H1 (cell line): Measurements from ENCODE around the gene LRPPRC. TPM values are rescaled to one million over a fixed set of nuclear protein-coding genes. Genes with fewer than 3 reads are reported as not detected.

Source experiments
- CTCF ChIA-PET: fragments of 300-600 bp; sonication (Branson Sonifier 250); formaldehyde crosslinking; loops from one replicate; lab custom pipeline; 2021; ENCODE audit not compliant: partially characterized antibody; lab: Charles Lee
- POLR2A ChIA-PET: fragments of 300-600 bp; sonication (Branson Sonifier 250); formaldehyde crosslinking; loops from one replicate; lab custom pipeline; 2021; ENCODE audit warnings: inconsistent platforms; ENCODE audit not compliant: partially characterized antibody; lab: Charles Lee
- DNase-seq, 2 experiments: peaks; one replicate each; pipeline versions ENCODE4 v3.0.0 to v3.0.0-alpha.2; 2010 to 2022; ENCODE audit warnings: low spot score in 2 of 2, low read depth in 1 of 2, mixed read lengths in 1 of 2
- FAIRE-seq: peaks from 2 replicates; lab custom pipeline; 2011; peaks lifted over from hg19 to GRCh38; lab: Jason Lieb, UNC
- H2AFZ ChIP-seq: 2 replicates; pipeline ENCODE4 v1.8.1; 2012; ENCODE audit warnings: low read length, inconsistent platforms
- H2AK5ac ChIP-seq: 2 replicates; pipeline ENCODE4 v1.6.1; 2013; ENCODE audit warnings: low read depth, low read length
- H2BK120ac ChIP-seq: replicated peaks from 2 replicates; pipeline ENCODE3; 2013; ENCODE audit warnings: low read depth, low read length, inconsistent platforms
- H2BK12ac ChIP-seq: 2 replicates; pipeline ENCODE4 v1.6.1; 2013; ENCODE audit warnings: low read depth, low read length
- H2BK15ac ChIP-seq: 2 replicates; pipeline ENCODE4 v1.6.1; 2013; ENCODE audit warnings: low read length
- H2BK20ac ChIP-seq: 2 replicates; pipeline ENCODE4 v1.6.1; 2013; ENCODE audit warnings: low read length
- H2BK5ac ChIP-seq: 2 replicates; pipeline ENCODE4 v1.6.1; 2013; ENCODE audit warnings: low read depth, low read length
- H3K14ac ChIP-seq: 2 replicates; pipeline ENCODE4 v1.6.1; 2013; ENCODE audit warnings: inconsistent platforms; ENCODE audit not compliant: insufficient read length
- H3K18ac ChIP-seq: 2 replicates; pipeline ENCODE4 v1.6.1; 2013; ENCODE audit warnings: low read length; ENCODE audit errors: extremely low read depth
- H3K23ac ChIP-seq: 2 replicates; pipeline ENCODE4 v1.6.1; 2013; ENCODE audit warnings: inconsistent platforms; ENCODE audit not compliant: insufficient read length
- H3K23me2 ChIP-seq: 2 replicates; pipeline ENCODE4 v1.6.1; 2013; ENCODE audit warnings: low read depth, low read length
- H3K27ac ChIP-seq: 2 replicates; pipeline ENCODE4 v1.6.1; 2011; ENCODE audit warnings: low read depth, low read length, inconsistent platforms
- H3K27me3 ChIP-seq, 4 experiments: replicated peaks in 1 of 4; 1 replicate in 1 of 4; 2 replicates in 3 of 4; pipeline versions ENCODE4 v1.6.1 to v1.8.1; 2011 to 2013; ENCODE audit warnings: low read length in 3 of 4, mild to moderate bottlenecking in 3 of 4, inconsistent platforms in 2 of 4, mixed read lengths in 2 of 4, moderate library complexity in 1 of 4; ENCODE audit not compliant: control insufficient read depth in 3 of 4, insufficient read depth in 3 of 4; ENCODE audit errors: extremely low read depth in 1 of 4
- H3K36me3 ChIP-seq, 4 experiments: 2 replicates each; pipeline versions ENCODE4 v1.6.1 to v1.8.1; 2011 to 2013; ENCODE audit warnings: mild to moderate bottlenecking in 4 of 4, low read length in 3 of 4, moderate library complexity in 2 of 4, control low read depth in 1 of 4, inconsistent platforms in 1 of 4; ENCODE audit not compliant: insufficient read depth in 4 of 4, control insufficient read depth in 2 of 4
- H3K4ac ChIP-seq: replicated peaks from 2 replicates; pipeline ENCODE3; 2013; ENCODE audit warnings: low read length, low read depth, mixed read lengths, inconsistent platforms; ENCODE audit not compliant: insufficient read length
- H3K4me1 ChIP-seq, 4 experiments: replicated peaks in 1 of 4; 1 replicate in 1 of 4; 2 replicates in 3 of 4; pipeline versions ENCODE4 v1.6.1 to v1.8.1; 2011 to 2013; ENCODE audit warnings: low read length in 3 of 4, inconsistent platforms in 2 of 4, mixed read lengths in 1 of 4; ENCODE audit not compliant: insufficient read depth in 4 of 4, control insufficient read depth in 3 of 4
- H3K4me2 ChIP-seq, 2 experiments: 2 replicates each; pipeline versions ENCODE4 v1.6.1 to v1.8.1; 2011 to 2013; ENCODE audit warnings: low read depth in 2 of 2, low read length in 2 of 2, control low read depth in 1 of 2, inconsistent platforms in 1 of 2, mild to moderate bottlenecking in 1 of 2; ENCODE audit not compliant: insufficient read depth in 1 of 2
- H3K4me3 ChIP-seq, 4 experiments: fragments of 200-600, 300-600 bp in 1 of 4; sonication (generic), shearing (Covaris generic), sonication (Bioruptor Twin) in 1 of 4; 2 replicates each; pipeline versions ENCODE4 v1.5.1 to v1.8.1; 2011 to 2016; ENCODE audit warnings: low read length in 4 of 4, low read depth in 3 of 4, control low read depth in 2 of 4, inconsistent platforms in 2 of 4, mild to moderate bottlenecking in 2 of 4, mixed read lengths in 1 of 4, moderate library complexity in 1 of 4; ENCODE audit not compliant: insufficient read depth in 2 of 4; ENCODE audit errors: extremely low read depth in 1 of 4
- H3K56ac ChIP-seq: replicated peaks from 2 replicates; pipeline ENCODE3; 2013; ENCODE audit warnings: low read depth, mild to moderate bottlenecking, mixed read lengths, low read length, inconsistent platforms; ENCODE audit not compliant: insufficient read length
- H3K79me1 ChIP-seq: 2 replicates; pipeline ENCODE4 v1.6.1; 2013; ENCODE audit warnings: low read depth, low read length, control low read depth
- H3K79me2 ChIP-seq, 2 experiments: 2 replicates each; pipeline versions ENCODE4 v1.6.1 to v1.8.1; 2012 to 2013; ENCODE audit warnings: low read length in 2 of 2, mild to moderate bottlenecking in 2 of 2, inconsistent platforms in 1 of 2; ENCODE audit not compliant: insufficient read depth in 2 of 2, control insufficient read depth in 1 of 2
- H3K9ac ChIP-seq, 4 experiments: replicated peaks in 1 of 4; 1 replicate in 1 of 4; 2 replicates in 3 of 4; pipeline versions ENCODE4 v1.6.1 to v1.8.1; 2011 to 2013; ENCODE audit warnings: low read depth in 3 of 4, low read length in 3 of 4, control low read depth in 2 of 4, mild to moderate bottlenecking in 2 of 4, moderate library complexity in 2 of 4, inconsistent platforms in 1 of 4; ENCODE audit errors: extremely low read depth in 1 of 4
- H3K9me3 ChIP-seq, 2 experiments: 2 replicates each; pipeline versions ENCODE4 v1.6.1 to v1.8.1; 2012 to 2013; ENCODE audit warnings: mild to moderate bottlenecking in 2 of 2, moderate library complexity in 2 of 2, control low read depth in 1 of 2, inconsistent platforms in 1 of 2, low read depth in 1 of 2, low read length in 1 of 2, mixed read lengths in 1 of 2; ENCODE audit not compliant: insufficient read depth in 2 of 2
- H4K20me1 ChIP-seq, 2 experiments: replicated peaks in 1 of 2; 2 replicates each; pipeline versions ENCODE3 to v1.8.1; 2011 to 2013; ENCODE audit warnings: inconsistent platforms in 2 of 2, low read length in 2 of 2, mild to moderate bottlenecking in 1 of 2; ENCODE audit not compliant: insufficient read depth in 2 of 2, control insufficient read depth in 1 of 2
- H4K5ac ChIP-seq: 2 replicates; pipeline ENCODE4 v1.6.1; 2013; ENCODE audit warnings: low read length, low read depth, mixed read lengths, inconsistent platforms; ENCODE audit not compliant: insufficient read length
- H4K8ac ChIP-seq: 2 replicates; pipeline ENCODE4 v1.8.0; 2013; ENCODE audit warnings: mild to moderate bottlenecking, moderate library complexity, low read length, inconsistent platforms; ENCODE audit not compliant: insufficient read depth; ENCODE audit errors: extremely low read depth
- H4K91ac ChIP-seq: replicated peaks from 2 replicates; pipeline ENCODE3; 2013; ENCODE audit warnings: low read length, mixed read lengths, inconsistent platforms; ENCODE audit not compliant: insufficient read length
- BACH1 ChIP-seq: IDR thresholded peaks from 2 replicates; pipeline ENCODE4 v1.6.1; 2012; ENCODE audit warnings: low read length, improper control_type of control experiment
- CEBPB ChIP-seq: IDR thresholded peaks from 2 replicates; pipeline ENCODE4 v1.6.1; 2012; ENCODE audit warnings: low read depth, low read length
- TAF1 ChIP-seq: IDR thresholded peaks from 2 replicates; pipeline ENCODE4 v1.6.1; 2011; ENCODE audit warnings: mild to moderate bottlenecking, low read depth, low read length
- TAF7 ChIP-seq: optimal IDR thresholded peaks from 2 replicates; pipeline ENCODE3; 2011; ENCODE audit warnings: low read depth, mild to moderate bottlenecking, inconsistent platforms, low read length, moderate library complexity, borderline replicate concordance
- TBP ChIP-seq: IDR thresholded peaks from 2 replicates; pipeline ENCODE4 v1.6.1; 2011; ENCODE audit warnings: low read depth, low read length, improper control_type of control experiment
- TEAD4 ChIP-seq: IDR thresholded peaks from 2 replicates; pipeline ENCODE4 v1.6.1; 2012; ENCODE audit warnings: low read depth, low read length, inconsistent platforms, mixed read lengths
- WGBS, 2 experiments: shearing (Covaris generic) in 1 of 2; methylation state at CpG; one replicate each; pipeline versions ENCODE4 v1.1.6 to v1.1.7; 2013 to 2015; ENCODE audit warnings: low lambda C conversion rate in 2 of 2, mixed read lengths in 2 of 2, inconsistent platforms in 1 of 2, low coverage in 1 of 2, missing lambda C conversion rate in 1 of 2; ENCODE audit not compliant: insufficient replicate concordance in 2 of 2, insufficient coverage in 1 of 2, insufficient read length in 1 of 2; ENCODE audit errors: extremely low coverage in 1 of 2, missing lambda C conversion rate in 1 of 2; 5-methylcytosine and 5-hydroxymethylcytosine counted together
- polyA plus RNA-seq, 7 experiments: library from polyadenylated mRNA; depleted of rRNA in 3 of 7; stranded (reverse) in 5 of 7; unstranded in 2 of 7; fragments of >200 nt in 5 of 7; fragments of 200-250 nt in 2 of 7; gene quantifications; 1 replicate in 5 of 7; 2 replicates in 1 of 7; 4 replicates in 1 of 7; pipeline versions ENCODE4 v1.2.1 to v1.2.3, GENCODE V29; 2011 to 2013; ENCODE audit warnings: missing spikeins in 2 of 7, mixed read lengths in 2 of 7
- total RNA-seq: library from RNA; stranded (reverse); fragmentation: NEBNext Ultra II Directional; extraction: Animal tissue kit (Norgen Biotek cat#: 25700); gene quantifications from 2 replicates; pipeline ENCODE4 v1.2.1, GENCODE V29; 2021

Gene LRPPRC
- total and polyA plus RNA-seq, 2 of the 8 experiments (the other 6 are each of a cell fraction or from before 2014, with no cell fraction given): 43.4 to 167 TPM

- H3K4me1 ChIP-seq: peaks cover 4 to 14% (median 9%) of the 10 kb centered on the region in 4 experiments; a peak in 6 of 7 replicates
- no peak overlapping the region for H4K5ac ChIP-seq
- CTCF ChIA-PET: interaction anchor here (0.6 to 1.2 kb wide), 3 partner anchors 14 to 27 kb away, joined by 3 to 5 read pairs (median 4); no protein-coding TSS in a partner anchor
- POLR2A ChIA-PET: interaction anchor here (0.8 to 1.4 kb wide), 3 partner anchors 10 to 19 kb away, joined by 3 to 7 read pairs (median 3); no protein-coding TSS in a partner anchor
- H3K4ac ChIP-seq: no peak overlapping the region
- peaks cover 4% of the 10 kb centered on the region in 2 experiments for H4K20me1 ChIP-seq
- peaks cover 11 to 95% (median 52%) of the 10 kb centered on the region in 4 experiments for H3K36me3 ChIP-seq
- H3K23ac ChIP-seq: no peak overlapping the region
- FAIRE-seq (no peak), DNase-seq (no peak)
- no peak overlapping the region; the same call in 1 of the 2 replicates for H4K8ac ChIP-seq
- no peak overlapping the region for H2BK12ac ChIP-seq
- H2BK20ac ChIP-seq: no peak overlapping the region
- no peak overlapping the region for H2BK5ac ChIP-seq
- H2AFZ ChIP-seq: no peak overlapping the region
- no peak overlapping the region for H2BK15ac ChIP-seq
- no peak overlapping the region for H2AK5ac ChIP-seq
- no peak overlapping the region for H3K27ac ChIP-seq
- 92% methylated on average over 3 of the region's 3 CpGs; no CpG with 5 or more reads in 1 of the 2 experiments for WGBS, 2 experiments
- no peak overlapping the region for H3K14ac ChIP-seq
- H3K9me3 ChIP-seq: no peaks in the 10 kb centered on the region
- H3K23me2 ChIP-seq: no peaks in the 10 kb centered on the region
- H3K18ac ChIP-seq: no peak overlapping the region
- H4K91ac ChIP-seq: no peak overlapping the region
- no peak overlapping the region for H2BK120ac ChIP-seq
- no peaks in the 10 kb centered on the region for H3K79me2 ChIP-seq
- no peak overlapping the region for H3K56ac ChIP-seq
- H3K9ac ChIP-seq: no peak overlapping the region
- no peak overlapping the region for H3K4me2 ChIP-seq
- H3K4me3 ChIP-seq: no peak overlapping the region
- H3K79me1 ChIP-seq: no peaks in the 10 kb centered on the region
- H3K27me3 ChIP-seq: no peaks in the 10 kb centered on the region
- TF ChIP-seq TAF7: no peak
- no peak for TF ChIP-seq TAF1
- TF ChIP-seq TBP: no peak
- no peak for TF ChIP-seq BACH1
- TF ChIP-seq CEBPB: no peak
- no peak for TF ChIP-seq TEAD4
Observed at GRCh38 chr2:43948370-43948769, 47.4 kb downstream of the LRPPRC start.
